Measurements from ENCODE around the gene UBR2. TPM values are rescaled to one million over a fixed set of nuclear protein-coding genes. Genes with fewer than 3 reads are reported as not detected.
"Not testable (repeated sequence)": the region's sequence is repeated elsewhere in the genome, so short reads cannot be mapped to it uniquely, and the experiment has no call there.

Gene UBR2
- total and polyA plus RNA-seq, 7 donors, result 9.4 to 40.2 (median 33.6) TPM

- WGBS, 3 donors, result 78 to 88% (median 84%) methylated on average over 1 of the region's 1 CpG
- ATAC-seq (no peak), DNase-seq (no peak)
- Histone ChIP-seq H3K4me3 (no peak overlapping the region), H3K36me3 (ENCODE audit: insufficient read depth in 1 of 2, low read depth in 1 of 2) (no peaks in the 10 kb centered on the region), H3K27ac (no peak overlapping the region), H3K9me3 (no peaks in the 10 kb centered on the region), H3K27me3 (ENCODE audit: insufficient read depth in 3 of 3, low read length in 2 of 3) (peaks cover 0 to 6% (median 2%) of the 10 kb centered on the region in 3 donors), H3K4me1 (no peaks in the 10 kb centered on the region)
- no peak for TF ChIP-seq CTCF (IDR thresholded peaks at IDR 0.05)
- intact Hi-C loops (cut with DNase I), result no loop called here
These were observed 12.6 kb upstream of the UBR2 start for GRCh38 chr6:42551217-42551616.

GRCh38 chr6:42552380-42552779 lies 11.4 kb upstream of the UBR2 start:
- no peaks in the 10 kb centered on the region for H3K4me1 ChIP-seq
- no peak for TF ChIP-seq CTCF (IDR thresholded peaks at IDR 0.05)
- peaks cover 0 to 6% (median 2%) of the 10 kb centered on the region in 3 donors for H3K27me3 ChIP-seq (ENCODE audit: insufficient read depth in 3 of 3, low read length in 2 of 3)
- 74 to 95% (median 78%) methylated on average over 5 of the region's 5 CpGs for WGBS, 3 donors
- no peak overlapping the region for H3K4me3 ChIP-seq
- DNase-seq (no peak), ATAC-seq (no peak)
- intact Hi-C loops (cut with DNase I), result no loop called here
- H3K36me3 ChIP-seq (ENCODE audit: insufficient read depth in 1 of 2, low read depth in 1 of 2), result no peaks in the 10 kb centered on the region
- no peaks in the 10 kb centered on the region for H3K9me3 ChIP-seq
- no peak overlapping the region for H3K27ac ChIP-seq

GRCh38 chr6:42555477-42556457 lies 8.1 kb upstream of the UBR2 start:
- Histone ChIP-seq H3K36me3 (ENCODE audit: insufficient read depth in 1 of 2, low read depth in 1 of 2) (no peaks in the 10 kb centered on the region), H3K27ac (no peak overlapping the region), H3K4me3 (no peak overlapping the region), H3K9me3 (no peaks in the 10 kb centered on the region), H3K4me1 (no peaks in the 10 kb centered on the region), H3K27me3 (ENCODE audit: insufficient read depth in 3 of 3, low read length in 2 of 3) (peaks cover 0 to 6% (median 2%) of the 10 kb centered on the region in 3 donors)
- no peak for DNase-seq
- 90 to 92% (median 91%) methylated on average over 4 of the region's 4 CpGs for WGBS, 3 donors
- no peak for ATAC-seq
- TF ChIP-seq CTCF (IDR thresholded peaks at IDR 0.05), result no peak
- intact Hi-C loops (cut with DNase I), result no loop called here

- Histone ChIP-seq H3K36me3 (ENCODE audit: insufficient read depth in 1 of 2, low read depth in 1 of 2) (no peaks in the 10 kb centered on the region), H3K4me3 (no peak overlapping the region), H3K27me3 (ENCODE audit: insufficient read depth in 3 of 3, low read length in 2 of 3) (peaks cover 0 to 6% (median 2%) of the 10 kb centered on the region in 3 donors), H3K27ac (no peak overlapping the region), H3K9me3 (no peaks in the 10 kb centered on the region), H3K4me1 (no peaks in the 10 kb centered on the region)
- no peak for ATAC-seq
- DNase-seq, result no peak
- intact Hi-C loops (cut with DNase I), result no loop called here
- WGBS, 3 donors, result 50 to 58% (median 55%) methylated on average over 4 of the region's 4 CpGs
- no peak for TF ChIP-seq CTCF (IDR thresholded peaks at IDR 0.05)
These were observed 7.4 kb upstream of the UBR2 start for GRCh38 chr6:42556462-42556861.

- H3K9me3 ChIP-seq; intact Hi-C loops (cut with DNase I); H3K36me3 ChIP-seq (ENCODE audit: insufficient read depth in 1 of 2, low read depth in 1 of 2); ATAC-seq; H3K27ac ChIP-seq; DNase-seq; H3K4me1 ChIP-seq; H3K27me3 ChIP-seq (ENCODE audit: insufficient read depth in 3 of 3, low read length in 2 of 3); H3K4me3 ChIP-seq: not testable (repeated sequence)
- 85 to 92% (median 91%) methylated on average over 6 of the region's 6 CpGs for WGBS, 3 donors
These were observed 4.6 kb upstream of the UBR2 start for GRCh38 chr6:42559276-42559675.
